CD14-positive monocyte (primary cell): ENCODE results near the gene HBD. TPM values are rescaled to one million over a fixed set of nuclear protein-coding genes. Genes with fewer than 3 reads are reported as not detected.
"Not testable (repeated sequence)": the region's sequence is repeated elsewhere in the genome, so short reads cannot be mapped to it uniquely, and the experiment has no call there.

Source experiments
- DNase-seq, 3 donors: peaks; one replicate each; pipeline ENCODE4 v3.0.0-alpha.2; 2011 to 2022
- H2AFZ ChIP-seq: 2 replicates; pipeline ENCODE4 v1.6.0; 2012; ENCODE audit warnings: mild to moderate bottlenecking, low read depth, low read length, inconsistent platforms; ENCODE audit not compliant: insufficient read depth, poor library complexity, severe bottlenecking
- H3K27ac ChIP-seq, 2 donors: 1 replicate in 1 of 2; 2 replicates in 1 of 2; pipeline ENCODE4 v1.5.1; 2012 to 2013; ENCODE audit warnings: low read length in 2 of 2, control low read depth in 1 of 2, inconsistent platforms in 1 of 2, low read depth in 1 of 2, mild to moderate bottlenecking in 1 of 2
- H3K27me3 ChIP-seq, 2 donors: one replicate each; pipeline versions ENCODE4 v1.6.0 to v1.6.1; 2011 to 2013; ENCODE audit warnings: low read length in 2 of 2; ENCODE audit not compliant: control insufficient read depth in 2 of 2, insufficient read depth in 2 of 2
- H3K36me3 ChIP-seq, 2 donors: replicated peaks in 1 of 2; 1 replicate in 1 of 2; 2 replicates in 1 of 2; pipeline versions ENCODE4 v1.5.1 to v1.6.1; 2012 to 2013; ENCODE audit warnings: low read length in 2 of 2, control low read depth in 1 of 2, inconsistent platforms in 1 of 2, mild to moderate bottlenecking in 1 of 2; ENCODE audit not compliant: insufficient read depth in 2 of 2, control insufficient read depth in 1 of 2
- H3K4me1 ChIP-seq, 2 donors: 1 replicate in 1 of 2; 2 replicates in 1 of 2; pipeline versions ENCODE4 v1.5.1 to v1.6.1; 2012 to 2013; ENCODE audit warnings: low read length in 2 of 2, control low read depth in 1 of 2, inconsistent platforms in 1 of 2, mild to moderate bottlenecking in 1 of 2, moderate library complexity in 1 of 2; ENCODE audit not compliant: insufficient read depth in 2 of 2, control insufficient read depth in 1 of 2
- H3K4me2 ChIP-seq: replicated peaks from 2 replicates; pipeline ENCODE3; 2012; ENCODE audit warnings: low read length, moderate library complexity, mild to moderate bottlenecking; ENCODE audit not compliant: poor library complexity, severe bottlenecking; ENCODE audit errors: extremely low read depth
- H3K4me3 ChIP-seq, 3 experiments: fragments of 200-600 bp in 1 of 3; sonication (generic) in 1 of 3; replicated peaks in 1 of 3; 1 replicate in 2 of 3; 2 replicates in 1 of 3; pipeline ENCODE4 v1.5.1; 2011 to 2013; ENCODE audit warnings: low read length in 3 of 3, mild to moderate bottlenecking in 3 of 3, control low read depth in 2 of 3, low read depth in 2 of 3, inconsistent platforms in 1 of 3, moderate library complexity in 1 of 3
- H3K79me2 ChIP-seq: 2 replicates; pipeline ENCODE4 v1.6.0; 2012; ENCODE audit warnings: mild to moderate bottlenecking, control low read depth, inconsistent platforms, low read length, moderate library complexity; ENCODE audit not compliant: insufficient read depth
- H3K9ac ChIP-seq: 2 replicates; pipeline ENCODE4 v1.6.0; 2017; ENCODE audit warnings: low read length, mild to moderate bottlenecking; ENCODE audit not compliant: insufficient read depth, poor library complexity, severe bottlenecking
- H3K9me3 ChIP-seq, 2 donors: replicated peaks in 1 of 2; 1 replicate in 1 of 2; 2 replicates in 1 of 2; pipeline versions ENCODE4 v1.5.1 to v1.6.1; 2012 to 2013; ENCODE audit warnings: low read length in 2 of 2, control low read depth in 1 of 2; ENCODE audit not compliant: control insufficient read depth in 1 of 2, insufficient read depth in 1 of 2
- H4K20me1 ChIP-seq: 2 replicates; pipeline ENCODE4 v1.6.0; 2012; ENCODE audit warnings: mild to moderate bottlenecking, low read length, control low read depth, moderate library complexity; ENCODE audit not compliant: insufficient read depth
- H3K27ac Mint-ChIP-seq, 7 donors: one replicate each; pipeline ENCODE4 v1.8.0; 2020; ENCODE audit warnings: mild to moderate bottlenecking in 7 of 7, mixed read lengths in 7 of 7, moderate library complexity in 6 of 7, inconsistent platforms in 2 of 7
- H3K27me3 Mint-ChIP-seq, 3 donors: one replicate each; pipeline ENCODE4 v1.8.0; 2021 to 2022; ENCODE audit warnings: low read depth in 3 of 3, mild to moderate bottlenecking in 3 of 3, mixed read lengths in 3 of 3, moderate library complexity in 3 of 3, inconsistent platforms in 1 of 3
- H3K36me3 Mint-ChIP-seq, 2 donors: one replicate each; pipeline ENCODE4 v1.8.0; 2020; ENCODE audit warnings: mixed read lengths in 2 of 2, inconsistent platforms in 1 of 2, mild to moderate bottlenecking in 1 of 2
- H3K4me1 Mint-ChIP-seq: one replicate; pipeline ENCODE4 v1.8.0; 2020; ENCODE audit warnings: mild to moderate bottlenecking, mixed read lengths
- H3K4me3 Mint-ChIP-seq, 2 donors: one replicate each; pipeline ENCODE4 v1.8.0; 2020; ENCODE audit warnings: mild to moderate bottlenecking in 2 of 2, mixed read lengths in 2 of 2, moderate library complexity in 1 of 2
- H3K9me3 Mint-ChIP-seq, 7 donors: one replicate each; pipeline ENCODE4 v1.8.0; 2020 to 2022; ENCODE audit warnings: mixed read lengths in 7 of 7, mild to moderate bottlenecking in 6 of 7, moderate library complexity in 6 of 7, inconsistent platforms in 2 of 7
- WGBS: methylation state at CpG from one replicate; pipeline ENCODE4 v1.1.5; 2013; ENCODE audit warnings: missing lambda C conversion rate; ENCODE audit not compliant: insufficient coverage; 5-methylcytosine and 5-hydroxymethylcytosine counted together
- intact Hi-C, 2 donors: fragments of 100-400 bp; cut with micrococcal nuclease; formaldehyde crosslinking; loops; one replicate each; pipeline versions ENCODE4 v1.15.0 to v1.15.1; 2023
- polyA plus RNA-seq, 3 donors: library from polyadenylated mRNA; depleted of rRNA in 1 of 3; unstranded in 2 of 3; stranded (reverse) in 1 of 3; fragments of 300-500 nt in 2 of 3; fragments of >200 nt in 1 of 3; fragmentation: Illumina TruSeq in 2 of 3; gene quantifications; 1 replicate in 2 of 3; 2 replicates in 1 of 3; pipeline ENCODE4 v1.2.3, GENCODE V29; 2012 to 2021
- TF ChIP-seq, protein P1 (sequence below): fragments of 200-600 bp; IDR thresholded peaks from one replicate; pipeline ENCODE4 v1.8.0; 2022; ENCODE audit warnings: antibody characterized with exemption, mild to moderate bottlenecking

Gene HBD
- polyA plus RNA-seq, 3 donors: not detected

DNA sequence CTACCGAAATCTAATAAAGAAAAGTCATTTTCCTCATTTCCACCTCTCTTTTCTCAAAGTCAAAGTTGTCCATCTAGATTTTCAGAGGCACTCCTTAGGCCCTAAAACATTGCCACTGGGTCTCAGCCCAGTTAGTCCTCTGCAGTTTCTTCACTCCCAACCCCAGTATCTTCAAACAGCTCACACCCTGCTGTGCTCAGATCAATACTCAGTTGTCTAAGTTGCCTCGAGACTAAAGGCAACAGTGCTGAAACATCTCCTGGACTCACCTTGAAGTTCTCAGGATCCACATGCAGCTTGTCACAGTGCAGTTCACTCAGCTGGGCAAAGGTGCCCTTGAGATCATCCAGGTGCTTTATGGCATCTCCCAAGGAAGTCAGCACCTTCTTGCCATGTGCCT is 19.7 kb upstream of the HBD start:
- DNase-seq, intact Hi-C loops, H3K27ac Mint-ChIP-seq, H4K20me1 ChIP-seq, H3K4me1 Mint-ChIP-seq, H3K4me3 ChIP-seq, H3K4me2 ChIP-seq, H3K36me3 ChIP-seq, H3K4me3 Mint-ChIP-seq, H3K27ac ChIP-seq, H3K36me3 Mint-ChIP-seq, H3K27me3 Mint-ChIP-seq, H3K9ac ChIP-seq, H3K9me3 Mint-ChIP-seq, H3K79me2 ChIP-seq, H3K27me3 ChIP-seq, H2AFZ ChIP-seq, H3K4me1 ChIP-seq: not testable (repeated sequence)
- WGBS: no CpG with 5 or more reads among the region's 2 CpGs
- H3K9me3 ChIP-seq: peaks cover 0 to 11% of the 10 kb centered on the region in 2 donors

DNA sequence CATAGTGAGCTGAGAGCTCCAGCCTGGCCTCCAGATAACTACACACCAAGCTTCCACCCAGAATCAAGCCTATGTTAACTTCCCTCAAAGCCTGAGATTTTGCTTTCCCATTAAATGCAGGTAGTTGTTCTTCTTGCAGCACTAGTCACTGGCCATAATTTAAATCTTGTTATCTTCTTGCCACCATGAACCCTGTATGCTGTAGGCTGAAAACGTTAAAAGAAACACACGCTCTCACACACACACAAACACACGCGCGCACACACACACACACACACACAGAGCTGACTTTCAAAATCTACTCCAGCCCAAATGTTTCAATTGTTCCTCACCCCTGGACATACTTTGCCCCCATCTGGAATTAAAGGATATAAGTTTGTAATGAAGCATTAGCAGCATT is 19.2 kb upstream of the HBD start:
- H3K27ac Mint-ChIP-seq, H3K36me3 Mint-ChIP-seq, H3K79me2 ChIP-seq, intact Hi-C loops, H3K9me3 ChIP-seq, H3K4me1 ChIP-seq, H3K36me3 ChIP-seq, H3K4me2 ChIP-seq, H4K20me1 ChIP-seq, H3K4me3 ChIP-seq, H3K9me3 Mint-ChIP-seq, H3K9ac ChIP-seq, H3K27me3 Mint-ChIP-seq, H3K4me3 Mint-ChIP-seq, H2AFZ ChIP-seq, DNase-seq, H3K27ac ChIP-seq, H3K4me1 Mint-ChIP-seq, H3K27me3 ChIP-seq: not testable (repeated sequence)
- no CpG with 5 or more reads among the region's 5 CpGs for WGBS

DNA sequence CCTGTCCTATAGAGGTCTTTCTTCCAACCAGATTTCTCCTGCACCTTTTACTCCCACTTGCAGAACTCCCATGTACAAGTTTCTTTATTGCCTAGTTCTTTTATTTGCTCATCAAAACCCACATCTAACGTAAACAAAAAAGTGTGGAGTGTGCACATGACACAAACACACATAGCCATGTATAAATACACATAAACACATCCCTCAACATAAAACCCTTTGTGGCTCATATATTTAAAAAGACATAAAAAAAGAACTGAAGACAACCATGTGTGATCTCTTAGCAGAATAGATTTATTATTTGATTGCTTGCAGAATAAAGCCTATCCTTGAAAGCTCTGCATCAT is 18.6 kb upstream of the HBD start:
- H3K4me3 Mint-ChIP-seq: no peak overlapping the region
- H3K4me1 ChIP-seq: no peaks in the 10 kb centered on the region
- no peaks in the 10 kb centered on the region for H3K4me1 Mint-ChIP-seq
- no peak overlapping the region for H3K27ac ChIP-seq
- no peak overlapping the region for H3K4me3 ChIP-seq
- WGBS: 80% methylated on average over 1 of the region's 1 CpG
- no peaks in the 10 kb centered on the region for H3K36me3 ChIP-seq
- DNase-seq: no peak
- no peak overlapping the region for H3K4me2 ChIP-seq
- peaks cover 0 to 1% of the 10 kb centered on the region in 2 donors for H3K9me3 ChIP-seq
- H3K27me3 Mint-ChIP-seq: peaks cover 0 to under 1% (median 0%) of the 10 kb centered on the region in 3 donors
- intact Hi-C loops: no loop called here
- H2AFZ ChIP-seq: no peak overlapping the region
- TF ChIP-seq, protein P1, sequence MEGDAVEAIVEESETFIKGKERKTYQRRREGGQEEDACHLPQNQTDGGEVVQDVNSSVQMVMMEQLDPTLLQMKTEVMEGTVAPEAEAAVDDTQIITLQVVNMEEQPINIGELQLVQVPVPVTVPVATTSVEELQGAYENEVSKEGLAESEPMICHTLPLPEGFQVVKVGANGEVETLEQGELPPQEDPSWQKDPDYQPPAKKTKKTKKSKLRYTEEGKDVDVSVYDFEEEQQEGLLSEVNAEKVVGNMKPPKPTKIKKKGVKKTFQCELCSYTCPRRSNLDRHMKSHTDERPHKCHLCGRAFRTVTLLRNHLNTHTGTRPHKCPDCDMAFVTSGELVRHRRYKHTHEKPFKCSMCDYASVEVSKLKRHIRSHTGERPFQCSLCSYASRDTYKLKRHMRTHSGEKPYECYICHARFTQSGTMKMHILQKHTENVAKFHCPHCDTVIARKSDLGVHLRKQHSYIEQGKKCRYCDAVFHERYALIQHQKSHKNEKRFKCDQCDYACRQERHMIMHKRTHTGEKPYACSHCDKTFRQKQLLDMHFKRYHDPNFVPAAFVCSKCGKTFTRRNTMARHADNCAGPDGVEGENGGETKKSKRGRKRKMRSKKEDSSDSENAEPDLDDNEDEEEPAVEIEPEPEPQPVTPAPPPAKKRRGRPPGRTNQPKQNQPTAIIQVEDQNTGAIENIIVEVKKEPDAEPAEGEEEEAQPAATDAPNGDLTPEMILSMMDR: no peak
- H3K27ac Mint-ChIP-seq: no peak overlapping the region
- H3K36me3 Mint-ChIP-seq: no peaks in the 10 kb centered on the region
- H3K9me3 Mint-ChIP-seq: peaks cover 0 to 2% (median 0%) of the 10 kb centered on the region in 7 donors
- H4K20me1 ChIP-seq: no peaks in the 10 kb centered on the region
- no peak overlapping the region for H3K9ac ChIP-seq
- no peaks in the 10 kb centered on the region for H3K27me3 ChIP-seq
- H3K79me2 ChIP-seq: no peaks in the 10 kb centered on the region
